Measurements from ENCODE around the gene FRA10AC1. TPM values are rescaled to one million over a fixed set of nuclear protein-coding genes. Genes with fewer than 3 reads are reported as not detected.
A peak's percentile ranks its signal among the peaks of the same experiment; 100 is the strongest.

FRA10AC1 gene
- total RNA-seq, 1 experiment from 2014 or later, result 20.3 TPM

GRCh38 chr10:93687737-93688136 is 14.7 kb downstream of the FRA10AC1 start:
- Histone ChIP-seq H3K27ac (ENCODE audit: low read length) (no peak overlapping the region), H3K4me3 (ENCODE audit: low read depth in 2 of 2, low read length in 2 of 2) (no peak overlapping the region), H3K27me3 (ENCODE audit: control insufficient read depth, insufficient read depth, low read length) (no peaks in the 10 kb centered on the region), H3K36me3 (ENCODE audit: control insufficient read depth, insufficient read depth, low read length) (peaks cover 18% of the 10 kb centered on the region), H3K9me3 (ENCODE audit: control insufficient read depth, insufficient read depth, low read depth, low read length) (no peaks in the 10 kb centered on the region), H3K4me1 (ENCODE audit: control insufficient read depth, insufficient read depth, low read length) (no peaks in the 10 kb centered on the region)
- CTCF ChIA-PET, result no interaction called here
- ATAC-seq, result no peak
- no peak for DNase-seq (ENCODE audit: low read depth, low spot score)
- in situ Hi-C loops (cut with HindIII; ENCODE audit: low pct_unique_long_range_greater_than_20kb, low sequenced_read_pairs), result no loop called here
- POLR2A ChIA-PET, result no interaction called here
- intact Hi-C loops (cut with micrococcal nuclease; ENCODE audit: unreplicated experiment), result no loop called here
- BruUV-seq (replicated peaks), result no TSS peak
- TF ChIP-seq REST (IDR thresholded peaks at IDR 0.05; ENCODE audit: insufficient read depth in 1 of 2, low read depth in 2 of 2, low read length in 1 of 2), result no peak
- no peak for TF ChIP-seq POLR2AphosphoS5 (IDR thresholded peaks at IDR 0.05; ENCODE audit: low read depth, low read length)
- no peak for TF ChIP-seq CTCF (IDR thresholded peaks at IDR 0.05)
- TF ChIP-seq SIN3A (IDR thresholded peaks at IDR 0.05; ENCODE audit: borderline replicate concordance, insufficient read depth, low read depth, low read length), result no peak

GRCh38 chr10:93680412-93681047 is 21.9 kb downstream of the FRA10AC1 start:
- intact Hi-C loops (cut with micrococcal nuclease; ENCODE audit: unreplicated experiment) (loop anchor here (1.0 kb wide), 1 partner anchor 125 kb away; no protein-coding TSS in a partner anchor), in situ Hi-C loops (cut with HindIII; ENCODE audit: low pct_unique_long_range_greater_than_20kb, low sequenced_read_pairs) (no loop called here)
- ChIA-PET POLR2A (no interaction called here), CTCF (interaction anchor here (0.6 to 1.6 kb wide), 6 partner anchors 69 to 178 kb away, joined by 3 to 24 read pairs (median 4); no protein-coding TSS in a partner anchor)
- TF ChIP-seq REST (IDR thresholded peaks at IDR 0.05; ENCODE audit: insufficient read depth in 1 of 2, low read depth in 2 of 2, low read length in 1 of 2), result no peak
- no peak for TF ChIP-seq TCF7L2 (IDR thresholded peaks at IDR 0.05; ENCODE audit: low read depth, low read length)
- TF ChIP-seq SIN3A (IDR thresholded peaks at IDR 0.05; ENCODE audit: borderline replicate concordance, insufficient read depth, low read depth, low read length), result no peak
- no peak for TF ChIP-seq POLR2AphosphoS5 (IDR thresholded peaks at IDR 0.05; ENCODE audit: low read depth, low read length)
- peak; percentile 59; the same call in 1 of the 2 replicates for TF ChIP-seq CTCF (IDR thresholded peaks at IDR 0.05)
- Histone ChIP-seq H3K27me3 (ENCODE audit: control insufficient read depth, insufficient read depth, low read length) (no peaks in the 10 kb centered on the region), H3K36me3 (ENCODE audit: control insufficient read depth, insufficient read depth, low read length) (peaks cover 18% of the 10 kb centered on the region; the same call in 1 of the 2 replicates), H3K27ac (ENCODE audit: low read length) (no peak overlapping the region), H3K9me3 (ENCODE audit: control insufficient read depth, insufficient read depth, low read depth, low read length) (no peaks in the 10 kb centered on the region), H3K4me3 (ENCODE audit: low read depth in 2 of 2, low read length in 2 of 2) (no peak overlapping the region), H3K4me1 (ENCODE audit: control insufficient read depth, insufficient read depth, low read length) (no peaks in the 10 kb centered on the region)
- DNase-seq (ENCODE audit: low read depth, low spot score) (peak; percentile 56), ATAC-seq (peak; percentile 93)
- no TSS peak for BruUV-seq (replicated peaks)

Data from Panc1 (cell line).